ENCODE results near the gene SEC22A. TPM values are rescaled to one million over a fixed set of nuclear protein-coding genes. Genes with fewer than 3 reads are reported as not detected.

Gene SEC22A
- total RNA-seq, 1 experiment from 2014 or later = 46.3 TPM

DNA sequence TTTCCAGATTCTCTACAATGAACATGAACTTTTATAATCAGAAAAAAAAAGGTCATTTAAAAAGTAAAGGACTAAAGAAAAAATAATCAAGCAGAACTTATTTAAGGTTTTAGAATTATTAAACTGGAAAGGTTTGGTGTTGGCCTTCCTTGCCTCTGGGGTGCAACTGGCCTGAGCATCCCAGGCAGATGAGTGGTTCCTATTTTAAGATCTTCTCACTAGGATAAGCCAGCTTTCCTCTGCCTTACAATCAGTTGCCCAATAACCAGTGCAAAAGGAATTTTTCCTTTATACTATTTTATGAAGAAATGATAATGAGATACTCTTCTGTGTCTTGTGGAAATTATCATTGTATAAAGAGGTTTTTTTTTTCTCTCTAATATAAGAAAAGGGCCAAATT is 56.6 kb downstream of the SEC22A start:
- DNase-seq = no peak
- Histone ChIP-seq H3K9me3 (ENCODE audit: low read length) (no peaks in the 10 kb centered on the region), H3K36me3 (ENCODE audit: insufficient read depth, low read length) (no peaks in the 10 kb centered on the region)

DNA sequence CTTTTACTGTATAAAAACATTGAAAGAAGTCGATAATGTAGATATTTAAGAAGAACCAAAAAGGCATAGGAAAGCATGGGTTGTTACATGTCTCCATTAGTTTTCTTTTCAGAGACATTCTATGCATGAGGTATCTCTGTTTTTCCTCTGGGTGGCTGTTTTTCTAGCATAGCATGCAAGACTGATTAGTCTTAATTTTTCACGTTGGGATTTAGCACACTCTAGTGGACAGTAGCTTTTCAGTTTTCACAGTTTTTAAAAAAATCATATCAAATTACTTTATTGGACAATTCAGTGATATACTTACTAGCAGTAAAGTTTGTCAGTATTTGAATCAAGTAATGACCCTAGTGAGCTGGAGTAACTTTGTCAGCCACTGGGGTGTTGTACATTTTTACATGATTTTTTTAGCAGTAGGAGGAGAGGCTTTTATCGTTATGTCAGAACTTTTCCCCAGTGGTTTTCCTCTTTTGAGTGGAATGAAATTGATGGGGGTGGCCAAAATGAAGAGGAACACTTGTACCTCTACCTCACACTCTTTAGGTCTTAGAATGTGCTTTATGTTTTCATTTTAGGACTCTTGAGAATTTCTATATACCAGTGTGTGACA is 57.2 kb downstream of the SEC22A start:
- Histone ChIP-seq H3K9ac (ENCODE audit: low read length) (no peak overlapping the region), H3K4me2 (ENCODE audit: low read depth, low read length, poor library complexity, severe bottlenecking) (no peak overlapping the region), H3K79me2 (ENCODE audit: low read length) (no peaks in the 10 kb centered on the region), H4K20me1 (ENCODE audit: insufficient read depth, low read depth, low read length) (no peaks in the 10 kb centered on the region), H3K4me3 (ENCODE audit: low read length) (no peak overlapping the region), H3K27ac (ENCODE audit: low read length) (no peak overlapping the region), H3K9me2 (replicated peaks; ENCODE audit: insufficient read depth, low read length) (no peaks in the 10 kb centered on the region), H3K9me3 (ENCODE audit: low read length) (no peaks in the 10 kb centered on the region), H3K27me3 (ENCODE audit: low read length) (no peaks in the 10 kb centered on the region), H3K4me1 (ENCODE audit: low read length) (peaks cover 7% of the 10 kb centered on the region), H2AFZ (ENCODE audit: low read length) (no peak overlapping the region), H3K36me3 (ENCODE audit: insufficient read depth, low read length) (no peaks in the 10 kb centered on the region)
- peak; percentile 86 for DNase-seq

More for the DNA sequence above, 56.6 kb downstream of the SEC22A start:
- no peaks in the 10 kb centered on the region for H4K20me1 ChIP-seq (ENCODE audit: insufficient read depth, low read depth, low read length)
- H3K79me2 ChIP-seq (ENCODE audit: low read length) = no peaks in the 10 kb centered on the region
- no peak overlapping the region for H3K4me2 ChIP-seq (ENCODE audit: low read depth, low read length, poor library complexity, severe bottlenecking)
- H3K4me3 ChIP-seq (ENCODE audit: low read length) = no peak overlapping the region
- H3K9ac ChIP-seq (ENCODE audit: low read length) = no peak overlapping the region
- H2AFZ ChIP-seq (ENCODE audit: low read length) = no peak overlapping the region
- H3K27ac ChIP-seq (ENCODE audit: low read length) = no peak overlapping the region
- no peaks in the 10 kb centered on the region for H3K9me2 ChIP-seq (replicated peaks; ENCODE audit: insufficient read depth, low read length)
- H3K27me3 ChIP-seq (ENCODE audit: low read length) = no peaks in the 10 kb centered on the region
- H3K4me1 ChIP-seq (ENCODE audit: low read length) = peaks cover 7% of the 10 kb centered on the region

DNA sequence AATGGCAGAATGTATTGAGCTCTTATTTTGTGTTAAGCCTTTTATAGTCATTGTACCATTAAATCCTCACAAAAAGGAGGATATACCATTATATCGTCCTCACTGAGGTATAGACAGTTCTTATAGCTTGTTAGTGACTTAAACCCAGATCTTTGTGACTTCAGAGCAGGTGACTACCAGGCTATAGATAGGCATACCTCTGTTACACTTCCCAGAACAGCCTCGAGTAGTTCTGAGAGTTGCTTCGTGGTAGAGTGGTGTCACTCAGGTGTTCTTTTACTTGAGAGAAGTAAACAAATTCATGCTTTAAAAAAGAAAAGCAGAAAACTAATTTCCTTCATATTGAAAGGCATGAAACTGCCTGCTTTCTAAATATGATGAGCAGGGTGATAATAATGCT is 59.9 kb downstream of the SEC22A start:
- no peak overlapping the region for H3K4me2 ChIP-seq (ENCODE audit: low read depth, low read length, poor library complexity, severe bottlenecking)
- H3K4me3 ChIP-seq (ENCODE audit: low read length) = no peak overlapping the region

DNA sequence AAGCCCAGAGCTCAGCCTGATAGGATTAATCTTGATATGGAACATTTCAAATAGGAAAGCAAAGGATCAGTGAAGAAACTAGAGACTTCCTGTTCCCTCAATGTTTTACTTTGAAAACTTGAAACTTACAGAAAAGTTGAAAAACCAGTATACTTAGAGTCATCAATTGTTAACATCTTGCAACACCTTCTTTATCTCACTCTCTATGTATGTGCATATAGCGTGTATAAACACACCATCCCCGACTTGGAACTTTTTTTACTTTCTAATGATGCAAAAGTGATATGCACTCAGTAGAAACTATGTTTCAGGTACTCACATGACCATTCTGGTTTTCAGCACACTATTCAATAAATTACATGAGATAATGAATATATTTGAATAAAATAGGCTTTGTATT is 60.5 kb downstream of the SEC22A start:
- Histone ChIP-seq H2AFZ (ENCODE audit: low read length) (no peak overlapping the region), H3K9me2 (replicated peaks; ENCODE audit: insufficient read depth, low read length) (no peaks in the 10 kb centered on the region), H3K79me2 (ENCODE audit: low read length) (no peaks in the 10 kb centered on the region), H3K4me1 (ENCODE audit: low read length) (peaks cover 7% of the 10 kb centered on the region), H3K27me3 (ENCODE audit: low read length) (no peaks in the 10 kb centered on the region), H3K27ac (ENCODE audit: low read length) (no peak overlapping the region), H3K36me3 (ENCODE audit: insufficient read depth, low read length) (no peaks in the 10 kb centered on the region), H4K20me1 (ENCODE audit: insufficient read depth, low read depth, low read length) (no peaks in the 10 kb centered on the region), H3K9ac (ENCODE audit: low read length) (no peak overlapping the region), H3K4me2 (ENCODE audit: low read depth, low read length, poor library complexity, severe bottlenecking) (no peak overlapping the region), H3K4me3 (ENCODE audit: low read length) (no peak overlapping the region), H3K9me3 (ENCODE audit: low read length) (no peaks in the 10 kb centered on the region)
- DNase-seq = no peak

More for the DNA sequence above, 59.9 kb downstream of the SEC22A start:
- no peaks in the 10 kb centered on the region for H3K36me3 ChIP-seq (ENCODE audit: insufficient read depth, low read length)
- no peak overlapping the region for H2AFZ ChIP-seq (ENCODE audit: low read length)
- no peak overlapping the region for H3K27ac ChIP-seq (ENCODE audit: low read length)
- H3K79me2 ChIP-seq (ENCODE audit: low read length) = no peaks in the 10 kb centered on the region
- no peaks in the 10 kb centered on the region for H3K9me2 ChIP-seq (replicated peaks; ENCODE audit: insufficient read depth, low read length)
- no peak for DNase-seq
- H3K4me1 ChIP-seq (ENCODE audit: low read length) = peaks cover 7% of the 10 kb centered on the region
- H3K27me3 ChIP-seq (ENCODE audit: low read length) = no peaks in the 10 kb centered on the region
- no peaks in the 10 kb centered on the region for H3K9me3 ChIP-seq (ENCODE audit: low read length)
- H3K9ac ChIP-seq (ENCODE audit: low read length) = no peak overlapping the region
- H4K20me1 ChIP-seq (ENCODE audit: insufficient read depth, low read depth, low read length) = no peaks in the 10 kb centered on the region

DNA sequence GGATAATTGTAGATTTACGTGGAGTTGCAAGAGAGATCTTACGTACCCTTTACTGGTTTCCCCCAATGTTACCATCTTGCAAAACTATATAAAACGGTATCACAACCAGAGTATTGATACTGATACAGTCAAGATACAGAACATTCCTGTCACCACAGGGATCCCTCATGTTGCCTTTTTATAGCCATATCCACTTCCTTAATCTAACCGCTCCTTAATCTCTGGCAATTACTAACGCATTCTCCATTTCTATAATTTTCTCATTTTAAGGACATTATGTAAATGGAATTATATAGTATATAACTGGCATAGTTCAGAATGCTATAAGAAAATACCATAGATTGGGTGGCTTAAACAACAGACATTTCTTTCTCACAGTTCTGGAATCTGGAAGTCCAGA is 61.1 kb downstream of the SEC22A start:
- Histone ChIP-seq H3K4me3 (ENCODE audit: low read length) (no peak overlapping the region), H3K9ac (ENCODE audit: low read length) (no peak overlapping the region), H4K20me1 (ENCODE audit: insufficient read depth, low read depth, low read length) (no peaks in the 10 kb centered on the region), H3K9me3 (ENCODE audit: low read length) (no peaks in the 10 kb centered on the region), H3K9me2 (replicated peaks; ENCODE audit: insufficient read depth, low read length) (no peaks in the 10 kb centered on the region), H3K79me2 (ENCODE audit: low read length) (no peaks in the 10 kb centered on the region), H3K4me1 (ENCODE audit: low read length) (peaks cover 7% of the 10 kb centered on the region), H3K36me3 (ENCODE audit: insufficient read depth, low read length) (no peaks in the 10 kb centered on the region), H3K4me2 (ENCODE audit: low read depth, low read length, poor library complexity, severe bottlenecking) (no peak overlapping the region), H3K27me3 (ENCODE audit: low read length) (no peaks in the 10 kb centered on the region), H3K27ac (ENCODE audit: low read length) (no peak overlapping the region), H2AFZ (ENCODE audit: low read length) (no peak overlapping the region)
- no peak for DNase-seq

DNA sequence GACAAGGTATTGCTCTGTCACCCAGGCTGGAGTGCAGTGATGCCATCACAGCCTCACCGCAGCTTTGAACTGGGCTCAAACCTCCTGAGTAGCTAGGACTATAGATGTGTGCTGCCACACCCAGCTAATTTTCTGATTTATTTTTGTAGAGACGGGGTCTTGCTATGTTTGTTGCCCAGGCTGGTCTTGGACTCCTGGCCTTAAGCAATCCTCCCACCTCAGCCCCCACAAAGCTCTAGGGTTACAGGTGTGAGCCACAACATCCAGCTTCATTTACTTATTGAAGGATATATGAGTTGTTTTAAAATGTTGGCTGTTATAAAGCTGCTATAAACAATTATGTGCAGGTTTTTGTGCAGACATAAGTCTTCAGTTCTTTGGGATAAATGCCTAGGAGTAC is 62.2 kb downstream of the SEC22A start:
- no peaks in the 10 kb centered on the region for H3K36me3 ChIP-seq (ENCODE audit: insufficient read depth, low read length)
- no peaks in the 10 kb centered on the region; the same call in 1 of the 2 replicates for H3K4me1 ChIP-seq (ENCODE audit: low read length)
- H3K4me3 ChIP-seq (ENCODE audit: low read length) = no peak overlapping the region
- no peaks in the 10 kb centered on the region for H4K20me1 ChIP-seq (ENCODE audit: insufficient read depth, low read depth, low read length)
- no peaks in the 10 kb centered on the region for H3K79me2 ChIP-seq (ENCODE audit: low read length)
- no peak overlapping the region for H3K27ac ChIP-seq (ENCODE audit: low read length)
- no peak overlapping the region for H3K4me2 ChIP-seq (ENCODE audit: low read depth, low read length, poor library complexity, severe bottlenecking)
- no peak overlapping the region for H3K9ac ChIP-seq (ENCODE audit: low read length)
- no peak for DNase-seq
- no peak overlapping the region for H2AFZ ChIP-seq (ENCODE audit: low read length)
- no peaks in the 10 kb centered on the region for H3K27me3 ChIP-seq (ENCODE audit: low read length)
- no peaks in the 10 kb centered on the region for H3K9me3 ChIP-seq (ENCODE audit: low read length)
- no peaks in the 10 kb centered on the region for H3K9me2 ChIP-seq (replicated peaks; ENCODE audit: insufficient read depth, low read length)

DNA sequence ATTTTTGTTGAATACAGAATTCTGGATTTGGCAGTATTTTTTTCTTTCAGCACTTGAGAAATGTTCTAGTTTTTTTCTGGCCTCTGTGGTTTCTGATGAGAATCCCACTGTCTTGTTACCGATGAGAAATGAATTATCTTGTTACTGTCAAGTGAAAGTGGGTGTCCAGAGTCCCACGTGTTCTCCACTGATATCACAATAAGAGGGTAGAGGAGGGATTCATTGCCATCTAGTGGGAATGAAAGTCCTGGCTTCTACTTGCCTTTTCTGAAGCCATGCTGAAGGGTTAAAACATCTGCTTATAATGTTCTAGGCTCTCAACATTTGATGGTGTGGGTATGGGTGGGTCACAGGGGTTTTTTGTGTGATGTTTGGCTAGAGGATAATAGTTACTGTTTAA is 66.1 kb downstream of the SEC22A start:
- no peaks in the 10 kb centered on the region for H3K36me3 ChIP-seq (ENCODE audit: insufficient read depth, low read length)
- H2AFZ ChIP-seq (ENCODE audit: low read length) = no peak overlapping the region
- no peaks in the 10 kb centered on the region for H3K79me2 ChIP-seq (ENCODE audit: low read length)
- no peak for DNase-seq
- H3K4me3 ChIP-seq (ENCODE audit: low read length) = no peak overlapping the region
- no peaks in the 10 kb centered on the region for H3K4me1 ChIP-seq (ENCODE audit: low read length)
- H3K27ac ChIP-seq (ENCODE audit: low read length) = no peak overlapping the region
- H4K20me1 ChIP-seq (ENCODE audit: insufficient read depth, low read depth, low read length) = no peaks in the 10 kb centered on the region
- H3K27me3 ChIP-seq (ENCODE audit: low read length) = no peaks in the 10 kb centered on the region
- no peaks in the 10 kb centered on the region for H3K9me3 ChIP-seq (ENCODE audit: low read length)
- H3K4me2 ChIP-seq (ENCODE audit: low read depth, low read length, poor library complexity, severe bottlenecking) = no peak overlapping the region
- no peaks in the 10 kb centered on the region for H3K9me2 ChIP-seq (replicated peaks; ENCODE audit: insufficient read depth, low read length)
- H3K9ac ChIP-seq (ENCODE audit: low read length) = no peak overlapping the region

DNA sequence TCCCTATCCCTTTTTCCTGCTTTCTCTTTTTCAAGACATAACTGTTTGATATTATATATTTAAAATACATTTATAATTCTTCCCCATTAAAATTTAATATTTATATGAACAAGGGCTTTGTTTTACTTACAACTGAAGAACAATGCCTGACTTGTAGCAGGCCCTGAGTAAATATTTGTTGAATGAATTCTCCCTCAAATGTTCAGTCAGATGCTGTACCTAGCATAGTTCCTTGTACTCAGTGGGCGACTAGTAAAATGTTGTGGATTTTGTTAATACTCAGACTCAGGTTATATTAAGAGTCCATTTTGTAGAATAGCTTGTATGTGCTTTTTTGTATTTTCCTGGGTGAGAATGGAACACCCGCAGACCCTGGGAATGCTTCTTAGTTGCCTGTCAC is 69.1 kb downstream of the SEC22A start:
- H3K27me3 ChIP-seq (ENCODE audit: low read length) = no peaks in the 10 kb centered on the region
- H2AFZ ChIP-seq (ENCODE audit: low read length) = no peak overlapping the region
- H3K4me3 ChIP-seq (ENCODE audit: low read length) = no peak overlapping the region
- H3K79me2 ChIP-seq (ENCODE audit: low read length) = no peaks in the 10 kb centered on the region
- H3K36me3 ChIP-seq (ENCODE audit: insufficient read depth, low read length) = no peaks in the 10 kb centered on the region
- no peak overlapping the region for H3K27ac ChIP-seq (ENCODE audit: low read length)
- H3K9me3 ChIP-seq (ENCODE audit: low read length) = no peaks in the 10 kb centered on the region
- H3K9ac ChIP-seq (ENCODE audit: low read length) = no peak overlapping the region
- H3K4me2 ChIP-seq (ENCODE audit: low read depth, low read length, poor library complexity, severe bottlenecking) = no peak overlapping the region
- no peaks in the 10 kb centered on the region for H4K20me1 ChIP-seq (ENCODE audit: insufficient read depth, low read depth, low read length)
- no peaks in the 10 kb centered on the region for H3K4me1 ChIP-seq (ENCODE audit: low read length)
- DNase-seq = no peak
- H3K9me2 ChIP-seq (replicated peaks; ENCODE audit: insufficient read depth, low read length) = no peaks in the 10 kb centered on the region
